ENCODE measurements around the gene GASK1B. TPM values are rescaled to one million over a fixed set of nuclear protein-coding genes. Genes with fewer than 3 reads are reported as not detected.

The GASK1B gene
- total and polyA plus RNA-seq, 10 donors = 2.9 to 51.3 (median 29.4) TPM

GRCh38 chr4:158179465-158179864 lies 6.6 kb upstream of the GASK1B start:
- no peak for TF ChIP-seq POLR2A (IDR thresholded peaks at IDR 0.05)
- TF ChIP-seq POLR2AphosphoS5 (IDR thresholded peaks at IDR 0.05) = no peak
- TF ChIP-seq CTCF (IDR thresholded peaks at IDR 0.05 in 8 of 11, conservative IDR thresholded peaks at IDR 0.05 in 3 of 11) = no peak
- DNase-seq = no peak
- Histone ChIP-seq H3K36me3 (no peaks in the 10 kb centered on the region), H3K4me3 (no peak overlapping the region), H3K27ac (no peak overlapping the region), H3K4me1 (peaks cover 0 to 5% (median 0%) of the 10 kb centered on the region in 6 donors), H3K9me3 (no peaks in the 10 kb centered on the region), H3K27me3 (replicated peaks in 1 of 7) (no peaks in the 10 kb centered on the region)
- 72 to 84% (median 76%) methylated on average over 3 of the region's 3 CpGs for WGBS, 5 donors
- intact Hi-C loops (cut with DNase I; ENCODE audit: low total_unique reads) = loop anchor here (10.0 kb wide), 1 partner anchor 185 kb away; no protein-coding TSS in a partner anchor

GRCh38 chr4:158176776-158177175 lies 4.0 kb upstream of the GASK1B start:
- DNase-seq = no peak
- intact Hi-C loops (cut with DNase I; ENCODE audit: low total_unique reads) = loop anchor here (10.0 kb wide), 1 partner anchor 182 kb away; no protein-coding TSS in a partner anchor
- TF ChIP-seq CTCF (IDR thresholded peaks at IDR 0.05 in 8 of 11, conservative IDR thresholded peaks at IDR 0.05 in 3 of 11) (no peak), POLR2A (IDR thresholded peaks at IDR 0.05) (no peak), POLR2AphosphoS5 (IDR thresholded peaks at IDR 0.05) (no peak)

GRCh38 chr4:158176108-158176507 lies 3.3 kb upstream of the GASK1B start:
- no peaks in the 10 kb centered on the region for H3K9me3 ChIP-seq
- peaks cover 0 to 4% (median 2%) of the 10 kb centered on the region in 7 donors for H3K27me3 ChIP-seq (replicated peaks in 1 of 7)
- no peak for DNase-seq
- peaks cover 0 to 38% (median 8%) of the 10 kb centered on the region in 6 donors for H3K4me1 ChIP-seq
- no peaks in the 10 kb centered on the region for H3K36me3 ChIP-seq
- WGBS, 5 donors = 64 to 90% (median 78%) methylated on average over 2 of the region's 2 CpGs
- intact Hi-C loops (cut with DNase I; ENCODE audit: low total_unique reads) = loop anchor here (10.0 kb wide), 1 partner anchor 181 kb away; no protein-coding TSS in a partner anchor
- no peak overlapping the region for H3K27ac ChIP-seq
- TF ChIP-seq POLR2A (IDR thresholded peaks at IDR 0.05) (no peak), CTCF (IDR thresholded peaks at IDR 0.05 in 8 of 11, conservative IDR thresholded peaks at IDR 0.05 in 3 of 11) (no peak), POLR2AphosphoS5 (IDR thresholded peaks at IDR 0.05) (no peak)
- no peak overlapping the region for H3K4me3 ChIP-seq

More at GRCh38 chr4:158176776-158177175, 4.0 kb upstream of the GASK1B start:
- Histone ChIP-seq H3K4me1 (peaks cover 0 to 31% (median 6%) of the 10 kb centered on the region in 6 donors), H3K4me3 (no peak overlapping the region), H3K36me3 (no peaks in the 10 kb centered on the region), H3K27me3 (replicated peaks in 1 of 7) (no peaks in the 10 kb centered on the region), H3K9me3 (no peaks in the 10 kb centered on the region), H3K27ac (no peak overlapping the region)

- 12 to 25% (median 14%) methylated on average over 20 to 42 of the region's 42 CpGs for WGBS, 5 donors
- Histone ChIP-seq H3K27me3 (replicated peaks in 1 of 7) (peaks cover 0 to 29% (median 11%) of the 10 kb centered on the region in 7 donors), H3K36me3 (no peaks in the 10 kb centered on the region), H3K9me3 (no peaks in the 10 kb centered on the region), H3K4me3 (peak overlapping the region; percentile 13 to 69 (median 42)), H3K27ac (peak overlapping the region; percentile 1 to 81 (median 72)), H3K4me1 (peaks cover 0 to 69% (median 14%) of the 10 kb centered on the region in 6 donors)
- intact Hi-C loops (cut with DNase I; ENCODE audit: low total_unique reads) = loop anchor here (10.0 kb wide), 1 partner anchor 176 kb away; no protein-coding TSS in a partner anchor
- TF ChIP-seq POLR2A (IDR thresholded peaks at IDR 0.05) = no peak
- TF ChIP-seq POLR2AphosphoS5 (IDR thresholded peaks at IDR 0.05) = peak in 2 of 3 donors; percentile 17 to 43
- TF ChIP-seq CTCF (IDR thresholded peaks at IDR 0.05 in 8 of 11, conservative IDR thresholded peaks at IDR 0.05 in 3 of 11) = peak in 8 of 11 experiments; percentile 12 to 61 (median 43)
- DNase-seq = peak; percentile 88
Observed at GRCh38 chr4:158170691-158171561, 1.9 kb downstream of the GASK1B start.
